Measurements from ENCODE around the gene ARHGAP4. TPM values are rescaled to one million over a fixed set of nuclear protein-coding genes. Genes with fewer than 3 reads are reported as not detected.

Gene ARHGAP4
- total RNA-seq, 1 experiment from 2014 or later = 67.4 TPM

GRCh38 chrX:153903238-153903980 lies 22.7 kb downstream of the ARHGAP4 start:
- RAD21 ChIA-PET (ENCODE audit: low non-redundant PET in 1 of 2, low total read pairs in 2 of 2, uncharacterized antibody in 2 of 2, unreplicated experiment in 2 of 2) = no interaction called here
- POLR2A ChIA-PET = no interaction called here
- H3K4me3 ChIP-seq (replicated peaks in 1 of 2; ENCODE audit: low read depth in 1 of 2, low read length in 2 of 2) = no peak overlapping the region
- no peaks in the 10 kb centered on the region for H3K9me3 ChIP-seq (ENCODE audit: control insufficient read depth in 1 of 2, insufficient read depth in 1 of 2, low read depth in 1 of 2, low read length in 2 of 2)
- ATAC-seq (no peak), DNase-seq (ENCODE audit: low read depth, low spot score) (no peak)
- no peak overlapping the region for H3K4me2 ChIP-seq (ENCODE audit: low read length)
- H3K79me2 ChIP-seq (ENCODE audit: insufficient read depth, low read length) = no peaks in the 10 kb centered on the region
- intact Hi-C loops (cut with micrococcal nuclease) = no loop called here
- H3K9me2 ChIP-seq (ENCODE audit: insufficient read depth) = no peaks in the 10 kb centered on the region
- BruUV-seq (replicated peaks) = no TSS peak
- no peak overlapping the region for H3K9ac ChIP-seq (ENCODE audit: low read length)
- no peak overlapping the region for H3K27ac ChIP-seq (ENCODE audit: low read depth, low read length)
- TF ChIP-seq EZH2phosphoT487 (IDR thresholded peaks at IDR 0.05; ENCODE audit: borderline replicate concordance) (no peak), POLR2AphosphoS5 (IDR thresholded peaks at IDR 0.05; ENCODE audit: low read depth, low read length) (no peak), FOSL1 (IDR thresholded peaks at IDR 0.05; ENCODE audit: low read depth) (no peak), ELF1 (IDR thresholded peaks at IDR 0.05; ENCODE audit: borderline replicate concordance, low read depth) (no peak), EGR1 (IDR thresholded peaks at IDR 0.05; ENCODE audit: low read depth) (no peak), EZH2 (IDR thresholded peaks at IDR 0.05) (no peak), SRF (IDR thresholded peaks at IDR 0.05; ENCODE audit: low read depth) (no peak), SP1 (IDR thresholded peaks at IDR 0.05; ENCODE audit: low read depth) (no peak), ZNF274 (IDR thresholded peaks at IDR 0.05; ENCODE audit: low read depth, low read length) (no peak), POLR2A (IDR thresholded peaks at IDR 0.05; ENCODE audit: borderline replicate concordance, extremely low read depth, insufficient read depth, insufficient read length) (no peak), CEBPB (IDR thresholded peaks at IDR 0.05; ENCODE audit: low read depth) (no peak), CBX3 (IDR thresholded peaks at IDR 0.05; ENCODE audit: low read depth) (no peak), RAD21 (IDR thresholded peaks at IDR 0.05; ENCODE audit: low read depth) (no peak), ZFX (IDR thresholded peaks at IDR 0.05) (no peak), TCF7L2 (IDR thresholded peaks at IDR 0.05; ENCODE audit: borderline replicate concordance, extremely low read depth, insufficient read depth, insufficient read length) (no peak)
- TF ChIP-seq, protein P1, sequence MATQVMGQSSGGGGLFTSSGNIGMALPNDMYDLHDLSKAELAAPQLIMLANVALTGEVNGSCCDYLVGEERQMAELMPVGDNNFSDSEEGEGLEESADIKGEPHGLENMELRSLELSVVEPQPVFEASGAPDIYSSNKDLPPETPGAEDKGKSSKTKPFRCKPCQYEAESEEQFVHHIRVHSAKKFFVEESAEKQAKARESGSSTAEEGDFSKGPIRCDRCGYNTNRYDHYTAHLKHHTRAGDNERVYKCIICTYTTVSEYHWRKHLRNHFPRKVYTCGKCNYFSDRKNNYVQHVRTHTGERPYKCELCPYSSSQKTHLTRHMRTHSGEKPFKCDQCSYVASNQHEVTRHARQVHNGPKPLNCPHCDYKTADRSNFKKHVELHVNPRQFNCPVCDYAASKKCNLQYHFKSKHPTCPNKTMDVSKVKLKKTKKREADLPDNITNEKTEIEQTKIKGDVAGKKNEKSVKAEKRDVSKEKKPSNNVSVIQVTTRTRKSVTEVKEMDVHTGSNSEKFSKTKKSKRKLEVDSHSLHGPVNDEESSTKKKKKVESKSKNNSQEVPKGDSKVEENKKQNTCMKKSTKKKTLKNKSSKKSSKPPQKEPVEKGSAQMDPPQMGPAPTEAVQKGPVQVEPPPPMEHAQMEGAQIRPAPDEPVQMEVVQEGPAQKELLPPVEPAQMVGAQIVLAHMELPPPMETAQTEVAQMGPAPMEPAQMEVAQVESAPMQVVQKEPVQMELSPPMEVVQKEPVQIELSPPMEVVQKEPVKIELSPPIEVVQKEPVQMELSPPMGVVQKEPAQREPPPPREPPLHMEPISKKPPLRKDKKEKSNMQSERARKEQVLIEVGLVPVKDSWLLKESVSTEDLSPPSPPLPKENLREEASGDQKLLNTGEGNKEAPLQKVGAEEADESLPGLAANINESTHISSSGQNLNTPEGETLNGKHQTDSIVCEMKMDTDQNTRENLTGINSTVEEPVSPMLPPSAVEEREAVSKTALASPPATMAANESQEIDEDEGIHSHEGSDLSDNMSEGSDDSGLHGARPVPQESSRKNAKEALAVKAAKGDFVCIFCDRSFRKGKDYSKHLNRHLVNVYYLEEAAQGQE (IDR thresholded peaks at IDR 0.05; ENCODE audit: low read depth) = no peak
- TF ChIP-seq, protein P2, sequence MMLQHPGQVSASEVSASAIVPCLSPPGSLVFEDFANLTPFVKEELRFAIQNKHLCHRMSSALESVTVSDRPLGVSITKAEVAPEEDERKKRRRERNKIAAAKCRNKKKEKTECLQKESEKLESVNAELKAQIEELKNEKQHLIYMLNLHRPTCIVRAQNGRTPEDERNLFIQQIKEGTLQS (IDR thresholded peaks at IDR 0.05) = no peak
- TF ChIP-seq, protein P3, sequence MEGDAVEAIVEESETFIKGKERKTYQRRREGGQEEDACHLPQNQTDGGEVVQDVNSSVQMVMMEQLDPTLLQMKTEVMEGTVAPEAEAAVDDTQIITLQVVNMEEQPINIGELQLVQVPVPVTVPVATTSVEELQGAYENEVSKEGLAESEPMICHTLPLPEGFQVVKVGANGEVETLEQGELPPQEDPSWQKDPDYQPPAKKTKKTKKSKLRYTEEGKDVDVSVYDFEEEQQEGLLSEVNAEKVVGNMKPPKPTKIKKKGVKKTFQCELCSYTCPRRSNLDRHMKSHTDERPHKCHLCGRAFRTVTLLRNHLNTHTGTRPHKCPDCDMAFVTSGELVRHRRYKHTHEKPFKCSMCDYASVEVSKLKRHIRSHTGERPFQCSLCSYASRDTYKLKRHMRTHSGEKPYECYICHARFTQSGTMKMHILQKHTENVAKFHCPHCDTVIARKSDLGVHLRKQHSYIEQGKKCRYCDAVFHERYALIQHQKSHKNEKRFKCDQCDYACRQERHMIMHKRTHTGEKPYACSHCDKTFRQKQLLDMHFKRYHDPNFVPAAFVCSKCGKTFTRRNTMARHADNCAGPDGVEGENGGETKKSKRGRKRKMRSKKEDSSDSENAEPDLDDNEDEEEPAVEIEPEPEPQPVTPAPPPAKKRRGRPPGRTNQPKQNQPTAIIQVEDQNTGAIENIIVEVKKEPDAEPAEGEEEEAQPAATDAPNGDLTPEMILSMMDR (IDR thresholded peaks at IDR 0.05 in 2 of 3, conservative IDR thresholded peaks at IDR 0.05 in 1 of 3; ENCODE audit: borderline replicate concordance in 1 of 3, insufficient read depth in 1 of 3, low read depth in 2 of 3, low read length in 2 of 3) = no peak
- no peaks in the 10 kb centered on the region for H3K36me3 ChIP-seq (ENCODE audit: control insufficient read depth in 1 of 2, insufficient read depth in 2 of 2, low read length in 2 of 2)
- CTCF ChIA-PET = no interaction called here
- H2AFZ ChIP-seq (ENCODE audit: low read depth, low read length, poor library complexity, severe bottlenecking) = no peak overlapping the region
- H3K4me1 ChIP-seq (ENCODE audit: control insufficient read depth in 1 of 2, insufficient read depth in 2 of 2, low read length in 2 of 2) = peaks cover 6 to 23% of the 10 kb centered on the region in 2 experiments; a peak in 2 of 4 replicates
- no peaks in the 10 kb centered on the region for H3K27me3 ChIP-seq (ENCODE audit: insufficient read depth, low read length)
- H4K20me1 ChIP-seq (ENCODE audit: insufficient read depth) = no peaks in the 10 kb centered on the region
